HEK293 (cell line): ENCODE results near the gene PTDSS2.

Experiments
- CTCF ChIA-PET: fragments of 350-600 bp; formaldehyde crosslinking; extraction: SDS; loops from one replicate; lab custom pipeline; 2021; ENCODE audit warnings: antibody characterized with exemption; lab: Yijun Ruan, JAX
- POLR2A ChIA-PET: fragments of 300-600 bp; formaldehyde crosslinking; extraction: SDS; loops from one replicate; lab custom pipeline; 2020; ENCODE audit warnings: antibody characterized with exemption, inconsistent platforms; lab: Yijun Ruan, JAX
- H3K27ac ChIP-seq: fragments of 200-500 bp; sonication (Bioruptor generic); 2 replicates; pipeline ENCODE4 v1.5.1; 2014; ENCODE audit warnings: low read depth, low read length, control low read depth, inconsistent platforms; ENCODE audit errors: extremely low read depth
- H3K36me3 ChIP-seq, 2 experiments: fragments of 200-500 bp in 1 of 2; sonication (Bioruptor generic) in 1 of 2; 1 replicate in 1 of 2; 2 replicates in 1 of 2; pipeline ENCODE4 v1.5.1; 2014 to 2017; ENCODE audit warnings: inconsistent platforms in 2 of 2, low read length in 2 of 2; ENCODE audit not compliant: control insufficient read depth in 2 of 2, insufficient read depth in 1 of 2
- H3K4me1 ChIP-seq: fragments of 200-500 bp; sonication (Bioruptor generic); 2 replicates; pipeline ENCODE4 v1.5.1; 2014; ENCODE audit warnings: mild to moderate bottlenecking, low read length, inconsistent platforms; ENCODE audit not compliant: control insufficient read depth, insufficient read depth
- H3K4me3 ChIP-seq: 2 replicates; pipeline ENCODE4 v1.5.1; 2011; ENCODE audit warnings: low read depth, mild to moderate bottlenecking, control low read depth, low read length, moderate library complexity
- H3K9me3 ChIP-seq: fragments of 200-500 bp; sonication (Bioruptor generic); 2 replicates; pipeline ENCODE4 v1.5.1; 2014; ENCODE audit warnings: low read depth, low read length, inconsistent platforms; ENCODE audit not compliant: control insufficient read depth, insufficient read depth
- BCL11A ChIP-seq: fragments of 450-650 bp; formaldehyde crosslinking; IDR thresholded peaks from 2 replicates; pipeline ENCODE4 v1.5.1; 2016; ENCODE audit warnings: low read depth, missing biosample characterization, missing genetic modification characterization
- IKZF3 ChIP-seq: fragments of 450-650 bp; IDR thresholded peaks from 2 replicates; pipeline ENCODE4 v1.5.0; 2018; ENCODE audit warnings: missing biosample characterization, mild to moderate bottlenecking, missing genetic modification characterization, moderate library complexity
- KLF1 ChIP-seq: fragments of 450-650 bp; formaldehyde crosslinking; IDR thresholded peaks from 2 replicates; pipeline ENCODE4 v1.5.1; 2016; ENCODE audit warnings: missing biosample characterization, missing genetic modification characterization
- KLF16 ChIP-seq: fragments of 450-650 bp; formaldehyde crosslinking; IDR thresholded peaks from 2 replicates; pipeline ENCODE4 v1.5.1; 2017; ENCODE audit warnings: missing biosample characterization, missing genetic modification characterization
- PRDM1 ChIP-seq: fragments of 450-650 bp; formaldehyde crosslinking; IDR thresholded peaks from 2 replicates; pipeline ENCODE4; 2016; ENCODE audit warnings: missing biosample characterization, missing genetic modification characterization
- REPIN1 ChIP-seq: fragments of 450-650 bp; formaldehyde crosslinking; IDR thresholded peaks from 2 replicates; pipeline ENCODE4 v1.5.1; 2017; ENCODE audit warnings: missing biosample characterization, missing genetic modification characterization, low read depth
- ZBTB8A ChIP-seq: fragments of 450-650 bp; formaldehyde crosslinking; IDR thresholded peaks from 2 replicates; pipeline ENCODE4 v1.5.1; 2016; ENCODE audit warnings: missing biosample characterization, missing genetic modification characterization
- ZFHX2 ChIP-seq: fragments of 450-650 bp; formaldehyde crosslinking; conservative IDR thresholded peaks from 2 replicates; pipeline ENCODE4 v1.5.1; 2016; ENCODE audit warnings: missing biosample characterization, missing genetic modification characterization
- ZNF112 ChIP-seq: fragments of 450-650 bp; formaldehyde crosslinking; IDR thresholded peaks from 2 replicates; pipeline ENCODE4 v1.5.0; 2017; ENCODE audit warnings: missing biosample characterization, missing genetic modification characterization
- ZNF132 ChIP-seq: fragments of 450-650 bp; formaldehyde crosslinking; IDR thresholded peaks from 2 replicates; pipeline ENCODE4 v1.5.1; 2017; ENCODE audit warnings: missing biosample characterization, missing genetic modification characterization, borderline replicate concordance
- ZNF157 ChIP-seq: fragments of 450-650 bp; formaldehyde crosslinking; IDR thresholded peaks from 2 replicates; pipeline ENCODE4 v1.5.1; 2016; ENCODE audit warnings: missing biosample characterization, missing genetic modification characterization
- ZNF169 ChIP-seq: fragments of 450-650 bp; formaldehyde crosslinking; IDR thresholded peaks from 2 replicates; pipeline ENCODE4 v1.5.1; 2016; ENCODE audit warnings: missing biosample characterization, missing genetic modification characterization
- ZNF19 ChIP-seq: fragments of 450-650 bp; formaldehyde crosslinking; IDR thresholded peaks from 2 replicates; pipeline ENCODE4; 2016; ENCODE audit warnings: missing biosample characterization, missing genetic modification characterization, low read depth
- ZNF202 ChIP-seq: fragments of 450-650 bp; formaldehyde crosslinking; IDR thresholded peaks from 2 replicates; pipeline ENCODE4 v1.5.1; 2016; ENCODE audit warnings: missing biosample characterization, missing genetic modification characterization, borderline replicate concordance
- ZNF211 ChIP-seq: fragments of 450-650 bp; formaldehyde crosslinking; IDR thresholded peaks from 2 replicates; pipeline ENCODE4 v1.5.1; 2016; ENCODE audit warnings: low read depth, missing biosample characterization, missing genetic modification characterization
- ZNF221 ChIP-seq: fragments of 450-650 bp; formaldehyde crosslinking; IDR thresholded peaks from 2 replicates; pipeline ENCODE4 v1.5.1; 2017; ENCODE audit warnings: missing biosample characterization, missing genetic modification characterization, borderline replicate concordance
- ZNF292 ChIP-seq: fragments of 450-650 bp; formaldehyde crosslinking; IDR thresholded peaks from 2 replicates; pipeline ENCODE4 v1.5.1; 2016; ENCODE audit warnings: low read depth, missing biosample characterization, missing genetic modification characterization, borderline replicate concordance
- ZNF394 ChIP-seq: fragments of 450-650 bp; formaldehyde crosslinking; IDR thresholded peaks from 2 replicates; pipeline ENCODE4 v1.5.1; 2016; ENCODE audit warnings: missing biosample characterization, missing genetic modification characterization, mild to moderate bottlenecking, moderate library complexity, borderline replicate concordance
- ZNF404 ChIP-seq: fragments of 450-650 bp; formaldehyde crosslinking; IDR thresholded peaks from 2 replicates; pipeline ENCODE4 v1.5.1; 2017; ENCODE audit warnings: missing biosample characterization, missing genetic modification characterization
- ZNF423 ChIP-seq: fragments of 450-650 bp; formaldehyde crosslinking; IDR thresholded peaks from 2 replicates; pipeline ENCODE4 v1.5.1; 2016; ENCODE audit warnings: missing biosample characterization, missing genetic modification characterization
- ZNF488 ChIP-seq: fragments of 450-650 bp; formaldehyde crosslinking; IDR thresholded peaks from 2 replicates; pipeline ENCODE4 v1.5.1; 2016; ENCODE audit warnings: missing biosample characterization, missing genetic modification characterization
- ZNF560 ChIP-seq: fragments of 450-650 bp; formaldehyde crosslinking; IDR thresholded peaks from 2 replicates; pipeline ENCODE4 v1.5.1; 2017; ENCODE audit warnings: missing biosample characterization, missing genetic modification characterization, borderline replicate concordance
- ZNF580 ChIP-seq: fragments of 450-650 bp; formaldehyde crosslinking; IDR thresholded peaks from 2 replicates; pipeline ENCODE4 v1.5.1; 2016; ENCODE audit warnings: missing biosample characterization, missing genetic modification characterization
- ZNF621 ChIP-seq: fragments of 450-650 bp; formaldehyde crosslinking; IDR thresholded peaks from 2 replicates; pipeline ENCODE4 v1.5.1; 2017; ENCODE audit warnings: missing biosample characterization, missing genetic modification characterization
- ZNF623 ChIP-seq: fragments of 450-650 bp; formaldehyde crosslinking; IDR thresholded peaks from 2 replicates; pipeline ENCODE4 v1.5.1; 2016; ENCODE audit warnings: missing biosample characterization, missing genetic modification characterization
- TF ChIP-seq, protein P1 (sequence below): fragments of 450-650 bp; formaldehyde crosslinking; IDR thresholded peaks from 2 replicates; pipeline ENCODE4 v1.5.1; 2016; ENCODE audit warnings: missing biosample characterization, missing genetic modification characterization
- TF ChIP-seq, protein P2 (sequence below): fragments of 450-650 bp; formaldehyde crosslinking; IDR thresholded peaks from 2 replicates; pipeline ENCODE4 v1.5.1; 2017; ENCODE audit warnings: missing biosample characterization, mild to moderate bottlenecking, missing genetic modification characterization, moderate library complexity

The PTDSS2 gene

DNA sequence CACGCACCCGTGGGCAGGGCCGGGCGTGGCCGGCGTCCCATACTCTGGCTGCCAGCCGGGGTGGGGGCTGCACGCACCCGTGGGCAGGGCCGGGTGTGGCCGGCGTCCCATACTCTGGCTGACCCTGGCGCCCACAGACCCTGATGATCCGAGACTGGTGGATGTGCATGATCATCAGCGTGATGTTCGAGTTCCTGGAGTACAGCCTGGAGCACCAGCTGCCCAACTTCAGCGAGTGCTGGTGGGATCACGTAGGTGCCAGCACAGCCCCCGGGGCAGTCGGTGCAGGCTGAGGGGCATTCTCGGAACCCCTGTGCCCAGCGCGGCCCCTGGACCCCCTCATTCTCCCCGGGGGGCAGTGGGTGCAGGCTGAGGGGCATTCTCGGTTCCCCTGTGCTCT, 38.0 kb downstream of the PTDSS2 start:
- ChIA-PET CTCF (no interaction called here), POLR2A (no interaction called here)
- no peaks in the 10 kb centered on the region for H3K4me1 ChIP-seq
- peaks cover 0 to 45% of the 10 kb centered on the region in 2 experiments; a peak in 1 of 3 replicates for H3K36me3 ChIP-seq
- no peaks in the 10 kb centered on the region for H3K9me3 ChIP-seq
- no peak overlapping the region for H3K27ac ChIP-seq
- peak; percentile 93 for TF ChIP-seq KLF1 (tag by site-specific recombination)
- TF ChIP-seq ZNF112: no peak
- no peak overlapping the region for H3K4me3 ChIP-seq

DNA sequence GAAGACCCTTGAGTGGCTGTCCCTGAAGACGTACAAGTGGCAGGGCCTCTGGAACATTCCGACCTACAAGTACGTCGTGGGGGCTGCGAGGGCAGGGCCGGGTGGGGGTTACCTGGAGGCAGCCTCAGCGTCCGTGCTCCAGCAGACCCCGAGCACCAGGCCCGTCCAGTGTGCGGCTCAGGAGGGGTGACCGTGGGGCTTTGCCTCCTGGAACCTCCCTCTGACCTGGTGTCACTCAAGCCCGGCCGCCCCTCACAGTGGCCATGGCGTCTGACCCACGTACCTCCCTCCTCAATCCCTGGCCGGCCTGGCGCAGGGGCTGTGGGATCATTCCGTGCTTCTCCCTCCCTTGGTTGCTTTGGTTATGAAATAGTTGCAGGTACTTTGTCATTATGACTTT, 38.5 kb downstream of the PTDSS2 start:
- Histone ChIP-seq H3K4me3 (no peak overlapping the region), H3K4me1 (no peaks in the 10 kb centered on the region), H3K27ac (no peak overlapping the region), H3K36me3 (peaks cover 0 to 47% of the 10 kb centered on the region in 2 experiments; a peak in 1 of 3 replicates), H3K9me3 (no peaks in the 10 kb centered on the region)
- CTCF ChIA-PET: no interaction called here
- TF ChIP-seq, protein P1, sequence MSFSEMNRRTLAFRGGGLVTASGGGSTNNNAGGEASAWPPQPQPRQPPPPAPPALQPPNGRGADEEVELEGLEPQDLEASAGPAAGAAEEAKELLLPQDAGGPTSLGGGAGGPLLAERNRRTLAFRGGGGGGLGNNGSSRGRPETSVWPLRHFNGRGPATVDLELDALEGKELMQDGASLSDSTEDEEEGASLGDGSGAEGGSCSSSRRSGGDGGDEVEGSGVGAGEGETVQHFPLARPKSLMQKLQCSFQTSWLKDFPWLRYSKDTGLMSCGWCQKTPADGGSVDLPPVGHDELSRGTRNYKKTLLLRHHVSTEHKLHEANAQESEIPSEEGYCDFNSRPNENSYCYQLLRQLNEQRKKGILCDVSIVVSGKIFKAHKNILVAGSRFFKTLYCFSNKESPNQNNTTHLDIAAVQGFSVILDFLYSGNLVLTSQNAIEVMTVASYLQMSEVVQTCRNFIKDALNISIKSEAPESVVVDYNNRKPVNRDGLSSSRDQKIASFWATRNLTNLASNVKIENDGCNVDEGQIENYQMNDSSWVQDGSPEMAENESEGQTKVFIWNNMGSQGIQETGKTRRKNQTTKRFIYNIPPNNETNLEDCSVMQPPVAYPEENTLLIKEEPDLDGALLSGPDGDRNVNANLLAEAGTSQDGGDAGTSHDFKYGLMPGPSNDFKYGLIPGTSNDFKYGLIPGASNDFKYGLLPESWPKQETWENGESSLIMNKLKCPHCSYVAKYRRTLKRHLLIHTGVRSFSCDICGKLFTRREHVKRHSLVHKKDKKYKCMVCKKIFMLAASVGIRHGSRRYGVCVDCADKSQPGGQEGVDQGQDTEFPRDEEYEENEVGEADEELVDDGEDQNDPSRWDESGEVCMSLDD (tag by site-specific recombination): no peak
- TF ChIP-seq IKZF3 (tag by site-specific recombination) (no peak), ZNF112 (no peak), ZFHX2 (tag by site-specific recombination) (no peak), ZNF404 (tag by site-specific recombination) (no peak), ZNF19 (tag by site-specific recombination) (no peak), KLF16 (no peak), ZNF560 (tag by site-specific recombination) (no peak), ZNF132 (tag by site-specific recombination) (no peak), BCL11A (tag by site-specific recombination) (no peak), ZNF423 (tag by site-specific recombination) (no peak), REPIN1 (tag by site-specific recombination) (no peak), ZNF221 (tag by site-specific recombination) (no peak), ZNF292 (tag by site-specific recombination) (no peak)
- TF ChIP-seq, all 188 proteins: peak for 0
- POLR2A ChIA-PET: no interaction called here

- Histone ChIP-seq H3K9me3 (no peaks in the 10 kb centered on the region), H3K27ac (no peak overlapping the region), H3K4me1 (no peaks in the 10 kb centered on the region), H3K4me3 (no peak overlapping the region), H3K36me3 (peaks cover 0 to 50% of the 10 kb centered on the region in 2 experiments; a peak in 1 of 3 replicates)
- POLR2A ChIA-PET: no interaction called here
- CTCF ChIA-PET: no interaction called here
- TF ChIP-seq ZNF488 (no peak), ZNF560 (tag by site-specific recombination) (no peak), ZNF169 (no peak), ZBTB8A (no peak), ZNF394 (tag by site-specific recombination) (no peak), ZNF623 (tag by site-specific recombination) (no peak), ZNF621 (tag by site-specific recombination) (no peak), ZNF580 (tag by site-specific recombination) (no peak), ZNF157 (tag by site-specific recombination) (no peak), ZNF211 (tag by site-specific recombination) (no peak), ZNF202 (tag by site-specific recombination) (no peak), PRDM1 (tag by site-specific recombination) (no peak), IKZF3 (tag by site-specific recombination) (no peak)
- TF ChIP-seq, protein P2, sequence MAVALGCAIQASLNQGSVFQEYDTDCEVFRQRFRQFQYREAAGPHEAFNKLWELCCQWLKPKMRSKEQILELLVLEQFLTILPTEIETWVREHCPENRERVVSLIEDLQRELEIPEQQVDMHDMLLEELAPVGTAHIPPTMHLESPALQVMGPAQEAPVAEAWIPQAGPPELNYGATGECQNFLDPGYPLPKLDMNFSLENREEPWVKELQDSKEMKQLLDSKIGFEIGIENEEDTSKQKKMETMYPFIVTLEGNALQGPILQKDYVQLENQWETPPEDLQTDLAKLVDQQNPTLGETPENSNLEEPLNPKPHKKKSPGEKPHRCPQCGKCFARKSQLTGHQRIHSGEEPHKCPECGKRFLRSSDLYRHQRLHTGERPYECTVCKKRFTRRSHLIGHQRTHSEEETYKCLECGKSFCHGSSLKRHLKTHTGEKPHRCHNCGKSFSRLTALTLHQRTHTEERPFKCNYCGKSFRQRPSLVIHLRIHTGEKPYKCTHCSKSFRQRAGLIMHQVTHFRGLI (tag by site-specific recombination): no peak
Observed at GRCh38 chr11:488992-489391, 38.9 kb downstream of the PTDSS2 start.
